OCI-LY3 (cell line): ENCODE data around the gene PPP6R3.

Source experiments
- CTCF ChIP-seq: fragments of 200-600, 300-600 bp; sonication (generic); IDR thresholded peaks from 2 replicates; pipeline ENCODE4 v1.5.1; 2014; ENCODE audit warnings: antibody characterized with exemption, low read length, low read depth
- EZH2phosphoT487 ChIP-seq: fragments of 200-600 bp; shearing (Covaris generic); IDR thresholded peaks from 2 replicates; pipeline ENCODE4 v1.6.1; 2018; ENCODE audit warnings: antibody characterized with exemption, mixed run types, low read depth

- TF ChIP-seq CTCF, result no peak
- TF ChIP-seq EZH2phosphoT487, result no peak
These were observed 198.8 kb downstream of the PPP6R3 start for GRCh38 chr11:68659158-68659921.
